Activated CD8-positive, alpha-beta memory T cell treated with anti-CD3 and anti-CD28 coated beads for 1 hour (primary cell): ENCODE data around the gene NECTIN2.
A peak's percentile ranks its signal among the peaks of the same experiment; 100 is the strongest.
"Not testable (repeated sequence)": the region's sequence is repeated elsewhere in the genome, so short reads cannot be mapped to it uniquely, and the experiment has no call there.

Experiments used
- DNase-seq, 2 donors: peaks; one replicate each; pipeline ENCODE4 v3.0.0-alpha.2; 2020; ENCODE audit warnings: low read depth in 1 of 2; ENCODE audit errors: extremely low read depth in 1 of 2

Gene NECTIN2

DNA sequence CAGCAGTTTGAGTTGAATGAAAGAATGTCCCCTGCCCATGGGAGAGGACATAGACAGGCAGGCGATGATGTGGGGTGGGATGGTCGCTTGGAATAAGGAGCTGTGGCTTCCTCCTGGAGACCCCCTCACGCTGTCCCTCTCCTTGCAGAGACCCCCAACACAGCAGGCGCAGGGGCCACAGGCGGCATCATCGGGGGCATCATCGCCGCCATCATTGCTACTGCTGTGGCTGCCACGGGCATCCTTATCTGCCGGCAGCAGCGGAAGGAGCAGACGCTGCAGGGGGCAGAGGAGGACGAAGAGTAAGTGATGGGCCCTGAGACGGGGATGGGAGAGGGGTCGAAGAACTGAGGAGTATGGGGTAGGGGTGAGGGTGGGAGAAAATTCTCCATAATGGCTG lies 36.0 kb downstream of the NECTIN2 start:
- no peak for DNase-seq

DNA sequence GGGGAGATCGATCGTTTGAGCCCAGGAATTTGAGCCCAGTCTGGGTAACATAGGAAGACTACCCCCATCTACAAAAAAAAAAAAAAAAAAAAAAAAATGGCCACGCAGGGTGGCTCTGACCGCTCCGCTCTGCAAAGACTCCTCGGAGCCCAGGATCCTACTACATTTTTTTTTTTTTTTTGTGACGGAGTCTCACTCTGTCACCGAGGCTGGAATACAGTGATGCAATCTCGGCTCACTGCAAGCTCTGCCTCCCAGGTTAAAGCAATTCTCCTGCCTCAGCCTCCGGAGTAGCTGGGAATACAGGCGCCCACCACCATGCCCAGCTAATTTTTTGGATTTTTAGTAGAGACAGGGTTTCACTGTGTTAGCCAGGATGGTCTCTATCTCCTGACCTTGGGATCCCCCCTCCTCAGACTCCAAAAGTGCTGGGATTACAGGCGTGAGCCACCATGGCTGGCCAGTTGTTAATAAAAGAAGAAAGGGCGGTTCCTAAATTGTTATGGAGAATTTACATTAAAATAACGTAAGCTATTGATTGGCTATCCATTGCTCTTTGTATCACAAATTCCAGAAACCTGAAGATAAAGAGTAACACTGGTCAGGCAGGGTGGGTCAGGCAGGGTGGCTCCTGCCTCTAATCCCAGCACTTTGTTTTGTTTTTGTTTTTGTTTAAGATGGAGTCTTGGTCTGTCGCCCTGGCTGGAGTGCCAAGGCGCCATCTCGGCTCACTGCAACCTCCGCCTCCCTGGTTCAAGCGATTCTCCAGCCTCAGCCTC lies 36.7 kb downstream of the NECTIN2 start:
- not testable (repeated sequence) for DNase-seq

DNA sequence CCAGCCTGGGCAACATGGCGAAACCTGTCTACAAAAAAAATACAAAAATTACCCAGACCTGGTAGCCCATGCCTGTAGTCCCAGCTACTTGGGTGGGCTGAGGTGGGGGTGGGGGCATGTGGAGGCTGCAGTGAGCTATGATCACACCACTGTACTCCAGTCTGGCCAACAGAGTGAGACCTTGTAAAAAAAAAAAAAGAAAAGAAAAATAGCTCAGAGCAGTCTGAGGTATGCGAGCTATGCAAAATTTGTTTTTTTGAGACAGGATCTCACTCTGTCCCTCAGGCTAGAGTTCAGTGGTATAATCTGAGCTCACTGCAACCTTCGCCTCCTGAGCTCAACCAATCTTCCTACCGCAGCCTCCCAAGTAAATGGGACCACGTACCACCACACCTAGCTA lies 37.8 kb downstream of the NECTIN2 start:
- DNase-seq = no peak

DNA sequence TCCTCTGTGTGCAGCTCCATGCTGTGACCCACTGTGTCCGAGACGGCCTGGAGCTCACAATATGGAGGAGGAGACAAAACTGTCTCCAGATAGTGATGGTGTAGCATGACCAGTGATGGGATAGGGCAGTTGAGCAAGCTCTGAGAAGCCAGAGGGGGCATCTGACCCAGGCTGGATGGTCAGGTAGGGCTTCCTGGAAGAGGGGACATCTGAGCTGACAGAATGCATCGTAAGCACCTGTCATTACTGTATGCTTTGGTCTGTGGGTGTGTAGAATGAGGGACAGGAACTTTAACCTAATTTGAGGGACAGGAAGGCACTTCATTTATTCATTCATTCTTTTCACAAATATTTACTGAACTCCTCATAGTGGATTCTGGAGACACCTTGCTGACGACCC lies 38.5 kb downstream of the NECTIN2 start:
- no peak for DNase-seq

DNA sequence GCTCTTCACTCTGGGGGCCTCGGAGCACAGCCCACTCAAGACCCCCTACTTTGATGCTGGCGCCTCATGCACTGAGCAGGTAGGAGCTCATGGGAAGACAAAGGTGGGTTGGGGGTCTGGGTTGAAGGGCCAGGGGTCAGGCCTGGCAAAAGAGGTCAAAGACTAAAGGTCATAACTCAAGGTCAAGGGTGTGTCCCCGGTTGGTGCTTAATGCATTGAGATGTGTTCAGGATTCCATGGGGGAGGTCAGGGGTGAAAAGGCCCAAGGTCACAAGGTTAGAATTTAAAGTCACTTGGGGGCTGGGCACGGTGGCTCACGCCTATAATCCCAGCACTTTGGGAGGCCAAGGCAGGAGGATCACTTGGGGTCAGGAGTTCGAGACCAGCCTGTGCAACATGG lies 40.0 kb downstream of the NECTIN2 start:
- no peak for DNase-seq

DNA sequence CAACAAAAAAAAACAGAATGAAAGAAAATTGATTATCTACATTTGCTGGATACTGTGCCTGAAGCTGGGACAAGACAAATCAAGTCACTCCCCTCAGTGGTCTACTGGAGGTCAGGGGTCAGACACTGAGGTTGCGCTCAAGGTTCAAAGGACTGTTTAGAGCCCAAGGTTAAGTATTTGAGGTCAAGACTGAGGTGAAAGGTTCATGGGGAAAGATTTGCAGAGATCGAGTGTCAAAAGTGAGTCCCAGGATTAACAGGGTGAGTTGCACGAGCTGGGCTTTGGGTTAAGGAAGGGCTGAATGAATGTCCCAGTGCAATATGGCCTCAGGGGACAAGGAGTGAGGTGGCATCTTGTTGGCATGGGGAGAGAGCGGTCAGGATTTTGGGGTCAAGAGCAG lies 41.6 kb downstream of the NECTIN2 start:
- DNase-seq = no peak

DNA sequence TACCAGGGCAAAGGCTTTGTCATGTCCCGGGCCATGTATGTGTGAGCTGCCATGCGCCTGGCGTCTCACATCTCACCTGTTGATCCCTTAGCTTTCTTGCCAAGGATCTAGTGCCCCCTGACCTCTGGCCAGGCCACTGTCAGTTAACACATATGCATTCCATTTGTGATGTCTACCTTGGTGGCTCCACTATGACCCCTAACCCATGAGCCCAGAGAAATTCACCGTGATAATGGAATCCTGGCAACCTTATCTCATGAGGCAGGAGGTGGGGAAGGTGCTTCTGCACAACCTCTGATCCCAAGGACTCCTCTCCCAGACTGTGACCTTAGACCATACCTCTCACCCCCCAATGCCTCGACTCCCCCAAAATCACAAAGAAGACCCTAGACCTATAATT lies 42.2 kb downstream of the NECTIN2 start:
- DNase-seq = not testable (repeated sequence)

DNA sequence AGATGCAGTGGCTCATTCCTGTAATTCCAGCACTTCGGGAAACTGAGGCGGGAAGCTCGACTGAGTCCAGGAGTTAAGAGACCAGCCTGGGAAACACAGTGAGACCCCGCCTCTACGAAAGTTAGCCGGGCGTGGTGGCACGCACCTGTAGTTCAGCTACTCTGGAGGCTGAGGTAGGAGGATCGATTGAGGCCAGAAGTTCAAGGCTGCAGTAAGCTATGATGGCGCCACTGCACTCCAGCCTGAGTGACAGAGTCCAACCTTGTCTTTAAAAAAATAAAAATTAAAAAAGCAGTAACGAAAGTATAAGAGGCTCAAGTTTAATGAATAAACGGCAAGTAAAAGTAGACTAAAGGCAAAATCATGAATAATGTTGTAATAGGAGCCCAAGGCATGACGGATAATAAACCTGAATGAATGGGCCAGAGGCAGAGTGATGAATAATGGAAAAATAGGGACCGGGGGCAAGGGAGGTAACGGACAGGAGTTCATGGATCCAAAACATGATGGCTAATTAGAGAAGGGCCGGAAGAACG lies 43.8 kb downstream of the NECTIN2 start:
- no peak for DNase-seq

DNA sequence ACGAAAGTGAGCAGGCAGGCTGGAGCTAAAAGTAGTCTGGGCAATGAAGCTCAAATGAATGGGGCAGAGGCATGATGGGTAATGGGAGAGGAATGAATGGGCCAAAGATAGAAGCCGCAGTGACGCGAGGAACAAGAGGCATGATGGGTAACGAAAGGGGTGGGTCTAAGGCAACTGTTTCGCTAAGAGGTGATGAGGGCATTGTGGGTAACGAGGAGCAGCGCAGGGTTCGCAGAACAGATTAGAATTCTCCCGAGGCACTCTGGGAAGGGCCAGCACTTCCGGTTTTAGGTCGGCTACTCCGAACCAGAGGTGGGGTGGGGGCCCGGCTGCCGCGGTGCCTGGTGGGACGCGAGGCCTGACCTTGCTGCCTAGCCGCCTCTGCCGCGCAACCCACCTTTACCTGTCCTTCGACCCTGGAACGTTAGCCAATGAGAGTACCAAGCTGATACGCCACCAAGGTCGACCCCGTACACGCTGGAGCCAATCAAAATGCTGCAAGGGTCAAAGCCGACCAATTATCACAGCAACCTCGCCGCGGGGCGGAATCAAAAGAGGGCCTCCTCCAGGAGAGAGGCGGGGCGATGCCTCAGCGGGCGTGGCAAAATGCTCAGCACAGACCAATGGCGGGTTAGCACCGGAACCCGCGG lies 44.4 kb downstream of the NECTIN2 start:
- peak in 1 of 2 donors; percentile 100 for DNase-seq

DNA sequence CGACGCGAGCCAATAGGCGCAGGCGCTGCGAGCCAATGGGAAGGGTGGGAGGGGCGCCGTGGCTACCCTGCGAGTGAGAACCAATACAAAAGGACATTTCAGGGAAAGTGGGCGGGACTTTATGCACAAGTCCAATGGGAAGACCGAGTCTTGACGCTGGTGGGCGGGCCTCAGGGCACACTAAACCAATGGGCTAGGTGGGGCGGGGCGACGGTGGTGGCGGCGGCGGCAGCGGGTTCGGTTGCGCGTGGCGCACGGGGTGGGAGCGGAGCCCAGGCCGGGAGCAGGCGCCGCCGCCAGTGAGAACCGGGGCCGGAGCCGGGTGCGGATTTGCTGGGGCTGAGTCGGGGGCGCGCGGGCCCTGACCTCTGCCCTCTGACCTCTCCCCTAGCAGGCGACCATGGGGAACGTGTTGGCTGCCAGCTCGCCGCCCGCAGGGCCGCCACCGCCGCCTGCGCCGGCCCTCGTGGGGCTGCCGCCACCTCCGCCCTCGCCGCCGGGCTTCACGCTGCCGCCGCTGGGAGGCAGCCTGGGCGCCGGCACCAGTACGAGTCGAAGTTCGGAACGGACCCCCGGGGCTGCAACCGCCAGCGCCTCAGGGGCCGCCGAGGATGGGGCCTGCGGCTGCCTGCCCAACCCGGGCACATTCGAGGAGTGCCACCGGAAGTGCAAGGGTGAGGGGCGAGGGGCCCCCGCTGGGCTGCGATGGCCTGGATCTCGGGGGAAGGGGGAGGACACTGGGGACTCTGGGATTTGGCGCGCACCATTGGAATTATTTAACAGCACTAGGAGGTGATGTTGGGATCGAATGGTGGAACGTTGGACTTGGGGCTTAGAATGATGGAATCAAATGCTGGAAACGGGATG lies 45.2 kb downstream of the NECTIN2 start, which contains the start of gene TOMM40:
TSS of gene TOMM40 (plus strand) at position 239 of the 867 bp plus-strand sequence. CDS start at position 401, 162 bp downstream.
- peak in 1 of 2 donors; percentile 99 for DNase-seq

DNA sequence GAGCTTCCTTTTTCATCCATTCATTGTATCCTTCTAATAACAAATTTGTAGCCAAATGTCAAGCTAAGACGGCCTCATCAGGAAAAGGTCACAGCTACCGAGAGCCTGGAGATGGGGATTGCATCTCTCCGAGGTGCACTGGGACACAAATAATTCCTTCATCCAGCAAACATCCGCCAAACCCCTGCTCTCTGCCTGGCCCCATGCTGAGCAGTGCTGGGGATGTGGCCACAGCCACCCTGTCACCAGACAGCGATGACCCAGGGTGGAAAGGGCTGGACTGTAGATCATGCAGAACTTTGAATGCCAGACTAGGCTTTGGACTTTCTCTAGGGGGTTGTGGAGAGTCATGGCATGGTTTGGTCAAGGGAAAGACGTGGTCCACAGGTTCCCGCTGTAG lies 46.8 kb downstream of the NECTIN2 start:
- no peak for DNase-seq

DNA sequence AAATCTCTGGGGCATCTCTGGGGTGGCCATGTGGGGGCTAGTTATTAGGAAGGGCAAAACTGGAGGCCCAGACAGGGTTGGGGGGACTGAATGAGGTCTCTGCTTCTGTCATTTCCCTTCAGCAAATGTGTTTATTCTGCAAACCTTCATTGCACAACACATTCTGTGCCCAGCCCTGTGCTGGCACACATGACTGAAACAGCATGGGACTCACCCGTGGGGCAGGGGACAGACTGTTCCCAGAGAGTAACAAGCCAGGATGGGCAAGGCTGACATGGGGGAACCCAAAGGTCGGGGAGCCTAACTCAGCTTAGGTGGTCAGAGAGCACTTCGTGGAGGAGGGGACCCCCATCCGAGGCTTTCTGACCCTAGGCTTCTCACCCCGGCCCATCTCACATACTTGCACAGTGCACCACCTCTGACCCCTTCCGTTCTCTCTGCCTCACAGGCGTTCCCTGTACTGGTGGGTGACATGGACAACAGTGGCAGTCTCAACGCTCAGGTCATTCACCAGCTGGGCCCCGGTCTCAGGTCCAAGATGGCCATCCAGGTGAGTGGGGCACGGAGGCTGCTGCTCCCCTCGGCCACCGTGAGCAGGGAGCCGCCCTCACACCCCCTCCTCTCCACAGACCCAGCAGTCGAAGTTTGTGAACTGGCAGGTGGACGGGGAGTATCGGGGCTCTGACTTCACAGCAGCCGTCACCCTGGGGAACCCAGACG lies 47.4 kb downstream of the NECTIN2 start:
- no peak for DNase-seq

DNA sequence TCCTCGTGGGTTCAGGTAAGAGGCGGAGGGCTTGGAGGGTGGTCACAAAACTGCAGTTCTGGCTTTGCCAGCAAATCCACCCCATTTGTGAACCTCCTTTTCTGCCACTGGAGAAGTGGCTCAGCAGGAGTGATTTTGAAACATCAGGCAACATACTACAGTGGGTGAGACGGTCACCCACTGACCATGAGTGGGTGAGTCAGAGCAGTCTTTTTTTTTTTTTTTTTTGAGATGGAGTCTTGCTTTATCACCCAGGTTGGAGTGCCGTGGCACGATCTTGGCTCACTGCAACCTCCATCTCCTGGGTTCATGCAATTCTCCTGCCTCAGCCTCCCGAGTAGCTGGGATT lies 47.9 kb downstream of the NECTIN2 start:
- DNase-seq = no peak

DNA sequence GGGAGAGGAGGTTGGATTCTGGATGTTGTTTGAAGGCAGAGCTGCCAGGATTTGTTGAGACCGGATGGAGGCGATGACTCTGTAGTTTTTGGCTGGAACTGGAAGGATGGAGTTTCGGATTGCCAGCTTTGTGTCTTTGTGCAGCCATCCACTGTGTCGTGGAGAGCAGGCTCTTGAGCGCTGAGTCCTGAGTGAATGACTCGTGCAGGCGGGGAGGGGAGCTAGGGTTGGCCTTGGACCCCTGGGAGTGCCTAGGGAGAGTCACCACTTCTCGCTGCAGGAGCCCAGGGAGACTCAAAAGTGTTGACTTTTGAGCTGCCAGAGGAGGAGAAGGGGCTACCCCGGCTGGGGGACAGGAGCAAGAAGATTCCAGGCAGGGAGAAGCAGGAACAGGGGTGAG lies 48.8 kb downstream of the NECTIN2 start:
- no peak for DNase-seq

DNA sequence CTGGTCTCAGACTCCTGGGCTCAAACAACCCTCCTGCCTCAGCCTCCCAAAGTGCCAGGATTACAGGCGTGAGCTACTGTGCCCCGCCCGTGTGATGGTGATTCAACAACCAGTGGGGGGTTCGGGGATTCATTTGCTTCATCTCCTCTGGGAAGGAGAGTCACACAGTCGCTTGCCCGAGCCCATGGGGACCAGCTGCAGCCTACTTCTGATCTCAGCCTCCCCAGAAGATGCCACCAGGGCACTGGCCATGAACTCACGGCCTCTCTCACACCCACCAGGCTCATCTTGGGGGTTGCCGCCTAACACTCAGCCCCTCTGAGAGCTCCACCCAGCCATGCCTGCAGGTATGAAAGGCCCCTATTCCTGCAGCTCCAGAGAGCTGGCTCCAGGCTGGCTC lies 51.7 kb downstream of the NECTIN2 start:
- DNase-seq = no peak

DNA sequence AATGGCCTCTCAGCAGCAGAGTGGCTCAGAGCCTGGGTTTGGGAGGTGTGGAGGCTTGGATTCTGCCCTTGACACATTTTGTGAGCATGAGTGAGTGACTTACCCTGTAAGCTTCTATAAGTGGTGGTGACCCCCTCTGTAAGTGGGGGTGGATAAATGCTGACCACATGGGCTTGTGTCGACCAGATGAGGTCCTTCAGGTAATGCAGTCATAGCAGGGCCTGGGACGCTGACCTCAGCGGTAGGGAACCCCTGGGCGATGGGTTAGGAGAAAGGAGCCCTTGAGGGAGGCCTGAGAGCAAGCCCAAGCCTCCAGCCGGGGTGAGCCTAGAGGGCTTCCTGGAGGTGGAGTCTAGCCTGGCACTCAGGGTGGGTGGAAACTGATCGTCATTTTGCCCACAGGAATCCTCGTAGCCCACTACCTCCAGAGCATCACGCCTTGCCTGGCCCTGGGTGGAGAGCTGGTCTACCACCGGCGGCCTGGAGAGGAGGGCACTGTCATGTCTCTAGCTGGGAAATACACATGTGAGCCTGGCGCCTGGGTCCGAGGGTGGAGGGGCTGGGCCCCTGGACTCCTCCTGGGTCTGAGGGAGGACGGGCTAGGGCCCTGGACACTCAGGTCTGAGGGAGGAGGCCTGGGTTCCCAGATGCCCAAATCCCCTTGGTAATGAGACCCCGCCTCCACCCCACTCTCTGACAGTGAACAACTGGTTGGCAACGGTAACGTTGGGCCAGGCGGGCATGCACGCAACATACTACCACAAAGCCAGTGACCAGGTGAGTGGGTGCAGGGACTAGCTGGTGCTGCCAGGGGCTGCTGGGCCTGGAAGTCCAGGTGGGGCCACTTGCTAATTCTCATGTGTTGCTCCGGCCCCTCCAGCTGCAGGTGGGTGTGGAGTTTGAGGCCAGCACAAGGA lies 54.5 kb downstream of the NECTIN2 start:
- DNase-seq = no peak

DNA sequence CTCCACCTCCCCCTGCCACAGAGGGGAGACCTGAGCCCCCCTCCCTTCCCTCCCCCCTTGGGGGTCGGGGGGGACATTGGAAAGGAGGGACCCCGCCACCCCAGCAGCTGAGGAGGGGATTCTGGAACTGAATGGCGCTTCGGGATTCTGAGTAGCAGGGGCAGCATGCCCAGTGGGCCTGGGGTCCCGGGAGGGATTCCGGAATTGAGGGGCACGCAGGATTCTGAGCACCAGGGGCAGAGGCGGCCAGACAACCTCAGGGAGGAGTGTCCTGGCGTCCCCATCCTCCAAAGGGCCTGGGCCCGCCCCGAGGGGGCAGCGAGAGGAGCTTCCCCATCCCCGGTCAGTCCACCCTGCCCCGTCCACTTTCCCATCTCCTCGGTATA lies 57.1 kb downstream of the NECTIN2 start:
- DNase-seq = no peak

DNA sequence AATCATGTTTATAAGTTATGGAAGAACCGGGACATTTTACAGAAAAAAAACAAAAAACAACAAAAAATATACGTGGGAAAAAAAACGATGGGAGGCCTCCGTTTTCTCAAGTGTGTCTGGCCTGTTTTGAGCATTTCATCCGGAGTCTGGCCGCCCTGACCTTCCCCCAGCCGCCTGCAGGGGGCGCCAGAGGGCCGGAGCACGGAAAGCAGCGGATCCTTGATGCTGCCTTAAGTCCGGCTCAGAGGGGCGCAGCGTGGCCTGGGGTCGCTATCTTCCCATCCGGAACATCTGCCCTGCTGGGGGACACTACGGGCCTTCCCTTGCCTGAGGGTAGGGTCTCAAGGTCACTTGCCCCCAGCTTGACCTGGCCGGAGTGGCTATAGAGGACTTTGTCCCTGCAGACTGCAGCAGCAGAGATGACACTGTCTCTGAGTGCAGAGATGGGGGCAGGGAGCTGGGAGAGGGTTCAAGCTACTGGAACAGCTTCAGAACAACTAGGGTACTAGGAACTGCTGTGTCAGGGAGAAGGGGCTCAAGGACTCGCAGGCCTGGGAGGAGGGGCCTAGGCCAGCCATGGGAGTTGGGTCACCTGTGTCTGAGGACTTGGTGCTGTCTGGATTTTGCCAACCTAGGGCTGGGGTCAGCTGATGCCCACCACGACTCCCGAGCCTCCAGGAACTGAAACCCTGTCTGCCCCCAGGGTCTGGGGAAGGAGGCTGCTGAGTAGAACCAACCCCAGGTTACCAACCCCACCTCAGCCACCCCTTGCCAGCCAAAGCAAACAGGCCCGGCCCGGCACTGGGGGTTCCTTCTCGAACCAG lies 57.7 kb downstream of the NECTIN2 start:
- peak; percentile 29 to 66 for DNase-seq
